Peyer's patch (tissue), 4 donors: ENCODE results near the gene SCCPDH.

ENCODE experiments used
- POLR2A ChIP-seq, 2 donors: fragments of 450-650 bp; IDR thresholded peaks; one replicate each; pipeline ENCODE4 v1.5.1; 2017; ENCODE audit warnings: antibody characterized with exemption in 2 of 2, mild to moderate bottlenecking in 2 of 2, moderate library complexity in 2 of 2
- TF ChIP-seq, protein P1 (sequence below), 6 experiments: fragments of 450-650 bp in 4 of 6; fragments of 200-600 bp in 2 of 6; sonication (generic) in 1 of 6; IDR thresholded peaks; one replicate each; pipeline ENCODE4 v1.5.1; 2017 to 2019; ENCODE audit warnings: antibody characterized with exemption in 6 of 6, mild to moderate bottlenecking in 3 of 6, moderate library complexity in 1 of 6

DNA sequence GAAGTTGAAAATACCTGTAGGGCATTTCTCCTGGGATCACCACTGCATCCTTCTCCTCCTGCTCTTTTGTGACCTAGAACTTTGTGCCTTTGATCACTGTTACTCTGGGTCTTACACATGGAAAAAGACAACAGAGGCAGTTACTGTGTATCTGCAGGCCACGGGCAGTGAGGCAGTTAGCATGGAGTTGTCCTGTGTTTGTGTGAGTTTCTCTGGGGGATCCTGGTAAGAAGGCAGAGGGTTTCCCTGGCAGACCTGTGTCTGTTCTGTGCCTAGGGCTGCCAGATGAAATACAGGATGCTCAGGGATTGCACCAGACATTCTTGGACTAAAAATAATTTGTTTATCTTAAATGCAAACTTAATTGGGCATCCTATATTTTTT lies 44.4 kb upstream of the SCCPDH start:
- TF ChIP-seq, protein P1, sequence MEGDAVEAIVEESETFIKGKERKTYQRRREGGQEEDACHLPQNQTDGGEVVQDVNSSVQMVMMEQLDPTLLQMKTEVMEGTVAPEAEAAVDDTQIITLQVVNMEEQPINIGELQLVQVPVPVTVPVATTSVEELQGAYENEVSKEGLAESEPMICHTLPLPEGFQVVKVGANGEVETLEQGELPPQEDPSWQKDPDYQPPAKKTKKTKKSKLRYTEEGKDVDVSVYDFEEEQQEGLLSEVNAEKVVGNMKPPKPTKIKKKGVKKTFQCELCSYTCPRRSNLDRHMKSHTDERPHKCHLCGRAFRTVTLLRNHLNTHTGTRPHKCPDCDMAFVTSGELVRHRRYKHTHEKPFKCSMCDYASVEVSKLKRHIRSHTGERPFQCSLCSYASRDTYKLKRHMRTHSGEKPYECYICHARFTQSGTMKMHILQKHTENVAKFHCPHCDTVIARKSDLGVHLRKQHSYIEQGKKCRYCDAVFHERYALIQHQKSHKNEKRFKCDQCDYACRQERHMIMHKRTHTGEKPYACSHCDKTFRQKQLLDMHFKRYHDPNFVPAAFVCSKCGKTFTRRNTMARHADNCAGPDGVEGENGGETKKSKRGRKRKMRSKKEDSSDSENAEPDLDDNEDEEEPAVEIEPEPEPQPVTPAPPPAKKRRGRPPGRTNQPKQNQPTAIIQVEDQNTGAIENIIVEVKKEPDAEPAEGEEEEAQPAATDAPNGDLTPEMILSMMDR (IDR thresholded peaks at IDR 0.05): no peak
- TF ChIP-seq POLR2A (IDR thresholded peaks at IDR 0.05): no peak
